Tibial artery (tissue), 4 donors: Measurements from ENCODE around the gene PRPF38A.

Source experiments
- DNase-seq, 2 donors: peaks; one replicate each; pipeline ENCODE4 v3.0.0-alpha.2; 2019
- H3K27ac ChIP-seq, 2 donors: fragments of 200-600 bp; sonication (generic) in 1 of 2; 1 replicate in 1 of 2; 2 replicates in 1 of 2; pipeline ENCODE4 v1.5.1; 2018 to 2019; ENCODE audit warnings: mild to moderate bottlenecking in 1 of 2
- H3K27me3 ChIP-seq, 2 donors: fragments of 200-600 bp; sonication (generic) in 1 of 2; one replicate each; pipeline versions ENCODE4 v1.5.1 to v1.6.0; 2016 to 2019
- H3K36me3 ChIP-seq, 3 donors: fragments of 200-600 bp; sonication (generic) in 2 of 3; one replicate each; pipeline ENCODE4 v1.5.1; 2016 to 2019; ENCODE audit warnings: mild to moderate bottlenecking in 2 of 3
- H3K4me1 ChIP-seq, 4 donors: fragments of 200-600 bp; sonication (generic) in 2 of 4; 1 replicate in 3 of 4; 2 replicates in 1 of 4; pipeline ENCODE4 v1.5.1; 2016 to 2019
- H3K4me3 ChIP-seq, 2 donors: fragments of 200-600 bp; sonication (generic) in 1 of 2; 1 replicate in 1 of 2; 2 replicates in 1 of 2; pipeline ENCODE4 v1.5.1; 2018 to 2019; ENCODE audit warnings: mild to moderate bottlenecking in 2 of 2
- H3K9me3 ChIP-seq, 3 donors: fragments of 200-600 bp; sonication (generic) in 1 of 3; one replicate each; pipeline ENCODE4 v1.5.1; 2016 to 2019
- intact Hi-C: fragments of 100-400 bp; cut with DNase I; formaldehyde crosslinking; loops from one replicate; pipeline ENCODE4 v1.15.0; 2023; ENCODE audit warnings: low total_unique reads
- TF ChIP-seq, protein P1 (sequence below), 2 experiments: fragments of 200-600 bp in 1 of 2; fragments of 450-650 bp in 1 of 2; IDR thresholded peaks; one replicate each; pipeline ENCODE4 v1.5.1; 2017 to 2019; ENCODE audit warnings: antibody characterized with exemption in 2 of 2, mild to moderate bottlenecking in 1 of 2, moderate library complexity in 1 of 2

The PRPF38A gene

DNA sequence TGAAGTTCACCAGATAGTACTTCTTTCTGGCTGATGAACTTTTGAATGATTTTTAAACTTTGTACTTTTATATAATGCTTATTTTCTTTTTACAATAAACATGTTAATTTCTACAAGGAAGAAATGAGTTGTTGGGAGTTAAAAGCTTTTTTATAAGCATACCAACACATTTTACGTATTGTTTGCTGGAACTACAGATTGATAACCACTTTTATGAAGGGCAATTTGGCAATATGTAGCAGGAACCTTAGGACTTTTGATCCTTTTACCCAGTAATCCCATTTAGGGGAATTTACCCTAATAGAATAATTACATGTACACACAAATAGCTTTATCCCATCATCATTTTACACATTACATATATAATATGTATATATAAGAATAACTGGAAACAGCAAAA lies 16.3 kb downstream of the PRPF38A start:
- H3K4me1 ChIP-seq, result no peaks in the 10 kb centered on the region
- DNase-seq, result no peak
- TF ChIP-seq, protein P1, sequence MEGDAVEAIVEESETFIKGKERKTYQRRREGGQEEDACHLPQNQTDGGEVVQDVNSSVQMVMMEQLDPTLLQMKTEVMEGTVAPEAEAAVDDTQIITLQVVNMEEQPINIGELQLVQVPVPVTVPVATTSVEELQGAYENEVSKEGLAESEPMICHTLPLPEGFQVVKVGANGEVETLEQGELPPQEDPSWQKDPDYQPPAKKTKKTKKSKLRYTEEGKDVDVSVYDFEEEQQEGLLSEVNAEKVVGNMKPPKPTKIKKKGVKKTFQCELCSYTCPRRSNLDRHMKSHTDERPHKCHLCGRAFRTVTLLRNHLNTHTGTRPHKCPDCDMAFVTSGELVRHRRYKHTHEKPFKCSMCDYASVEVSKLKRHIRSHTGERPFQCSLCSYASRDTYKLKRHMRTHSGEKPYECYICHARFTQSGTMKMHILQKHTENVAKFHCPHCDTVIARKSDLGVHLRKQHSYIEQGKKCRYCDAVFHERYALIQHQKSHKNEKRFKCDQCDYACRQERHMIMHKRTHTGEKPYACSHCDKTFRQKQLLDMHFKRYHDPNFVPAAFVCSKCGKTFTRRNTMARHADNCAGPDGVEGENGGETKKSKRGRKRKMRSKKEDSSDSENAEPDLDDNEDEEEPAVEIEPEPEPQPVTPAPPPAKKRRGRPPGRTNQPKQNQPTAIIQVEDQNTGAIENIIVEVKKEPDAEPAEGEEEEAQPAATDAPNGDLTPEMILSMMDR (IDR thresholded peaks at IDR 0.05), result no peak
- no peaks in the 10 kb centered on the region for H3K27me3 ChIP-seq
- intact Hi-C loops, result no loop called here
- H3K4me3 ChIP-seq, result no peak overlapping the region
- H3K27ac ChIP-seq, result no peak overlapping the region
- H3K36me3 ChIP-seq, result peaks cover 43 to 81% (median 70%) of the 10 kb centered on the region in 3 donors
- no peaks in the 10 kb centered on the region for H3K9me3 ChIP-seq

DNA sequence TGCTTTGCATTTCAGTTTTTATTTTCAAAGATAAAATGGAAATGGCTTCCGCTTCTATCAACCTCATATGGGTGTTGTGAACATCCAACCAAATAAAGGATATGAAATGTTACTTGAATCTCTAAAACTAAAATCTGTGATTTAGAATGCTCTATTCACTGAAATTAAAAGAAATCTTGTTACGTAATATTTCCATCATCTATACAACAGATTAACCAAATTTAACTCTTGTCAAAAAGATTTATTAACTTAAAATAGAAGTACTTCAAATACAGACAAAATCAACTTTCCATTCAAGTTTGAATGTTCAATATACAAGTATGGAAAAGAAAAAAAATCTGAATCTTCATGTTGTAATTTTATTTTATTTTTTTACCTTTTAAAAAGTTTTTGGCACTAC lies 18.7 kb downstream of the PRPF38A start:
- no peaks in the 10 kb centered on the region for H3K9me3 ChIP-seq
- intact Hi-C loops, result no loop called here
- no peak for DNase-seq

DNA sequence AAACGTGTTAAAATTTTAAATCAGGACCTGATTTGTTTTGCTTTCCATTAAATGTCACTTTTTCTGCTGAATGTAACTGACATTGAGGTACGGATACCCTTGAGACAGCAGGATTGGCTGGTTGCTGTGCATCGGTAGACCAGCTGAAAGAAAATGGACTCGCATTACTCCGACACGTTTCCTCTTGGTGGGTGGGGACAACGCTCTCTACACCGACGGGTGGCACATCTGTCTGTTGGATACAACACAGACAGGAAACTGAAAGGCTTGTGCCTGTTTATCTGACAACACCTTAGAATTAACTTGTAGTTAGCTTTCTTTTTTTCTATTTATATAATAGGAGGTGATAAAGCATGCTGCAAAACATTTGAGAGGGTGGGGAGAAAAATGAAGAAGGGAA lies 19.4 kb downstream of the PRPF38A start:
- DNase-seq, result no peak
- Histone ChIP-seq H3K4me1 (no peaks in the 10 kb centered on the region), H3K27me3 (no peaks in the 10 kb centered on the region), H3K4me3 (no peak overlapping the region), H3K36me3 (peaks cover 23 to 51% (median 44%) of the 10 kb centered on the region in 3 donors), H3K9me3 (no peaks in the 10 kb centered on the region), H3K27ac (no peak overlapping the region)
- TF ChIP-seq, protein P1 (IDR thresholded peaks at IDR 0.05), result no peak
- intact Hi-C loops, result no loop called here

More for the DNA sequence above, 18.7 kb downstream of the PRPF38A start:
- Histone ChIP-seq H3K27ac (no peak overlapping the region), H3K36me3 (peaks cover 20 to 58% (median 48%) of the 10 kb centered on the region in 3 donors), H3K27me3 (no peaks in the 10 kb centered on the region), H3K4me3 (no peak overlapping the region), H3K4me1 (no peaks in the 10 kb centered on the region)
- TF ChIP-seq, protein P1 (IDR thresholded peaks at IDR 0.05), result no peak

DNA sequence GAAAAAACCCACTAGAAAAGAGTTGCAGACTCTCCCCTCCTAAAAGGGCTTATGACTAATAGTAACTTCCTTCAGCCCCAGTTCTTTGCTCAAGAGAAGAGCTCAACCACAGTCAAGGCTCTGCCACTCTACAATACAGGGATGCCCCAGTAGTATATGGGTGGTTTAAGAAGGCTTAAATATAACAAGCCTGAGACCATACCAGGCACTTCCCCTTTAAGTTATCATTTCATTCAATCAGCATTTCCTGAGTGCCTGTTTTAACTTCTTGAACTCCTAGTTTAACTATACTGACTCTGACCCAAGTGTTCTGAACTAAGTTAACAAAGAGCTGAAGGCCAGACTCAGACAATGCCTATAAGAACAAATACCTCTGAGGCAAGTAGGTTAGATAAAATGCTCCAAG lies 19.8 kb downstream of the PRPF38A start:
- Histone ChIP-seq H3K36me3 (peaks cover 25 to 48% (median 44%) of the 10 kb centered on the region in 3 donors), H3K4me1 (no peaks in the 10 kb centered on the region), H3K27ac (no peak overlapping the region), H3K27me3 (no peaks in the 10 kb centered on the region), H3K4me3 (no peak overlapping the region), H3K9me3 (no peaks in the 10 kb centered on the region)
- intact Hi-C loops, result no loop called here
- DNase-seq, result no peak
- TF ChIP-seq, protein P1 (IDR thresholded peaks at IDR 0.05), result no peak

DNA sequence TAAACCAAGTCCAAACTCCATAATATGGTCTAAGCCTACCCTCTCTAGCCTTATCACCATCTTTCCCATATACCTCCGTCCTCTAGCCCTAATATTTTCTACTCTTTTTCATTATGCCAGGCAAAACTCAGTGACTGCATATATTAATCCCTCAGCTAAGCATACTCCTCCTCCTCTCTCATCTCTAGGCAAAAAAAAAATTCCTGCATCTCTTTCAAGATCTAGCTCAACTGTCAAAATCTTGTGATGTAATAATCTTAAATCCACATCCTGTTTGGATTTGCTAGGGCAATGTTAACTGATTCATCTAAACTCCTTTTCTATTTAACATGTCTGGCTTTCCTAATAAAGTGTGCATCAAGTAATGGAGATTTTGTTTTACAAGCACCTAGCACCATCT lies 20.4 kb downstream of the PRPF38A start:
- H3K36me3 ChIP-seq, result peaks cover 26 to 48% (median 45%) of the 10 kb centered on the region in 3 donors
- intact Hi-C loops, result no loop called here
- DNase-seq, result no peak
- H3K4me1 ChIP-seq, result no peaks in the 10 kb centered on the region
- H3K27ac ChIP-seq, result no peak overlapping the region
- no peak overlapping the region for H3K4me3 ChIP-seq
- H3K27me3 ChIP-seq, result no peaks in the 10 kb centered on the region
- no peaks in the 10 kb centered on the region for H3K9me3 ChIP-seq
- TF ChIP-seq, protein P1 (IDR thresholded peaks at IDR 0.05), result no peak

DNA sequence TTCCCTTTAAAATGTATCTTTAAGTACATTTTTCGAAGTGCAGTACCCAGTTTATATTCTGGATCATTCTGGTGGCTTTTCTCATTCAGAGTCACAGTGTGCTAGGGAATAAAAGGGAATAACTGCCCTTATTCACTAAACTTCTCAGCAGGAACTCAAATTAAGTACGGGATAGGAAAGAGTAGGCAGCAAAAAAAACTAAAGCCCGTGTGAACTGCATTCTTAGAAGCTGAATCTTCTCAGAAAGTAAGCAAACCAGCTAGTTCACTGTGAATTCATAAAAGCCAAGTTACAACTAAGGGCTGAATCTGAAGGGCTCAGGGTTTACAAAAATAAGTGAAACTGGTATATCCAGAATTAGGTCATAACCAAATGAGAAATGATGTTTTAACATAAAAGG lies 22.0 kb downstream of the PRPF38A start:
- intact Hi-C loops, result no loop called here
- no peak overlapping the region for H3K27ac ChIP-seq
- DNase-seq, result no peak

More for the DNA sequence above, 22.0 kb downstream of the PRPF38A start:
- no peaks in the 10 kb centered on the region for H3K9me3 ChIP-seq
- peaks cover 29 to 55% (median 55%) of the 10 kb centered on the region in 3 donors for H3K36me3 ChIP-seq
- no peak overlapping the region for H3K4me3 ChIP-seq
- H3K4me1 ChIP-seq, result no peaks in the 10 kb centered on the region
- TF ChIP-seq, protein P1 (IDR thresholded peaks at IDR 0.05), result no peak
- no peaks in the 10 kb centered on the region for H3K27me3 ChIP-seq
